HG03066 (cell line): Measurements from ENCODE around the gene POU2AF1.

Experiments
- ATAC-seq: cut with Tn5 transposase; IDR thresholded peaks from one replicate; pipeline ENCODE4 v1.9.1; 2021; ENCODE audit warnings: low read depth; ENCODE audit not compliant: unreplicated experiment

The POU2AF1 gene, protein sequence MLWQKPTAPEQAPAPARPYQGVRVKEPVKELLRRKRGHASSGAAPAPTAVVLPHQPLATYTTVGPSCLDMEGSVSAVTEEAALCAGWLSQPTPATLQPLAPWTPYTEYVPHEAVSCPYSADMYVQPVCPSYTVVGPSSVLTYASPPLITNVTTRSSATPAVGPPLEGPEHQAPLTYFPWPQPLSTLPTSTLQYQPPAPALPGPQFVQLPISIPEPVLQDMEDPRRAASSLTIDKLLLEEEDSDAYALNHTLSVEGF

GRCh38 chr11:111378861-111379601 lies at the start of gene POU2AF1:
Gene POU2AF1 (minus strand): TSS chr11:111379275. CDS start chr11:111379177, 98 bp downstream.
- peak; percentile 68 for ATAC-seq

DNA sequence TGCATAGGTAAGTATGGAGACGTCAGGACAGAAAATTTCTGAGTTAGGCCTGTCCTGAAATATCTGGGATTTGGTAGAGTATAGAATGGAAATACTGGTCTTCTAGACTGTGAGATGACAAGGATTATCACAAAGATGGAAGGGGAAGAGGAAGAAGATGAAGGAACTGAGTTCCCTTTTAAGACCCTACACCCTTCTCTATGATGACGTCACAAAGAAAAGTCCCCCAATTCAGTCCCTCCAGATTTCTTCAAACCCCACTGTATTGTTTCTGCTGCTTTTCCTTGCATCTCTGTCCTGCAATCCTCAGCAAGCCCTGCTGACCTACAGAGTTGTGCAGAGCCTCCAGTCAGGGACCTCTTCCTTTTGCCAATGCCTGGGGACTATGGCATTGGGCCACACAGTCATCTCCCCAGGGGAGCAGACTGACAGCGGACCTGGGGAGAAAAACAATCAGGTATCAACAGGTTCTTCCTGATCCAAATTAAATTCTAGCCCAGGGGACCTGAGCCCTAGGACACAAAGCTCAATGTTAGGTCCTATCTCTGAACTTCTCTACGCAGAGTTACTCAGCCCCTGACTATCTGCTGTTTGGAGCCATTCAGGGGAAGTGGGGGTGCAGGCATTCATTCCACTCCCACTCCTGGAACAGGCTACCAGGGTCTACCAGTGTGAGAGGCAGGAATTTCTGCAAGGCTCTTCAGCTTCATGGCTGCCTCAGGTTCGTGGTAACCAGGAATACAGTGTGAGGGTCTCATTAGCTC lies 49.2 kb upstream of the POU2AF1 start:
- no peak for ATAC-seq

DNA sequence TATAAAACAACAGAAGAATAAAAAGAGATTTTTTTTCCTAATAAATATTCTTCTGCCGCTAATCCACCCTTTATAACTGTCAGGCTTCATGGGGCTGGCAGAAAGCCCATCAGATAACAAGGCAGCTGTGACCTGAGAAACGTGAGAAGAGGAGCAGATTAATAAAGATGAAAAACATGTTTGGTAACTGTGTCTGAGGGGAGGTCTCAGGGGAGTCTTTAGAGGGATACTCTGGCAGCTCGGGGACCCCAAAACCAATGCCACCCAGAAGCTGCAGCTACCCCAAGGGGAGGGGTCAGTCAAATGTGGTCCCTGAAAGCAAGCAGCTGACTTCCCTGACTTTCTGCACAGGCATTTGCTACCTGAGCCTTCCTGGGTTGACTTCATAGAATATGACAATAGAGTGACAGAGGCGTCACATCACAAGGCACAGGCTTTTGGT lies 48.4 kb upstream of the POU2AF1 start:
- no peak for ATAC-seq

DNA sequence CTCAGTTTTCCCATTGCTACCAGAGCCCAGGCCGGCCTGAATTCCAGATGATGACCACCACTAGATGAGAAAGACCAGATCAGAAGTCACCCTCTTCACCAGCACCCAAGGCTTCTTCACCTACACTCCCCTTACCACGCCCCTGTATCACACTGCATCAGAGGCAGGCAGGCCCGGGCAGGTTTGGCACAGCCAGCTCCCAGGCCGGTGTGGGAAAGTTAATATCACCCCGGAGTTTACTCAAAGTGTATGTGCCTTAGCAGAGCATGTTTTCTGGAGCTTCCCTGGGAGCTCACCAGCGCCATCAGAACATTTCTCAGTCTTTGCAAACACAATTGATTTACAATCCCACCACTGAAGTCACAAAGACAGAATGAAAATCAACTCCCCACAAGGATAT lies 47.5 kb upstream of the POU2AF1 start:
- ATAC-seq, result no peak

- ATAC-seq, result peak; percentile 7
Measured at GRCh38 chr11:111423250-111423615, 44.2 kb upstream of the POU2AF1 start.

- peak; percentile 78 for ATAC-seq
Measured at GRCh38 chr11:111422494-111423249, 43.6 kb upstream of the POU2AF1 start.

DNA sequence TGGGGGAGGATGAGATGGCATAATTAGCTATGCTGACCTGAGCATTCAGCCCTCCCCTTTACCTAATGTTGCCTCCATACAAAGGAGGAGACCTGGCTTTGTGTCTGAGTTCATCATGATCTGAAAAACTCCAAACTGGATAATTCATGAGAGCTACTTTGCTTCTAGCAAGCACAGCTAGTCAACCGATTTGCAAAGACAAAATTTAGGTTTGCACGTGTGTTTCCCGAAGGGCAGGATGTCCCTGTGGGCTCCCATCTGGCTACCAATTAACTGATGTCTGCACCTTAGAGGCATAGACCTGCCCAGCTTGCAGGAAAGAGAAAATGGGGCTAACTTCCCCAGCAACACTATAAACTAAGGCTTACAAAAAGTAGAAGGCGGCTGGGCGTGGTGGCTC lies 42.2 kb upstream of the POU2AF1 start:
- ATAC-seq, result no peak

- ATAC-seq, result no peak
Measured at GRCh38 chr11:111419641-111420327, 40.7 kb upstream of the POU2AF1 start.

- ATAC-seq, result no peak
Measured at GRCh38 chr11:111419181-111419580, 40.1 kb upstream of the POU2AF1 start.

GRCh38 chr11:111418436-111418787 lies 39.3 kb upstream of the POU2AF1 start:
- ATAC-seq, result no peak

DNA sequence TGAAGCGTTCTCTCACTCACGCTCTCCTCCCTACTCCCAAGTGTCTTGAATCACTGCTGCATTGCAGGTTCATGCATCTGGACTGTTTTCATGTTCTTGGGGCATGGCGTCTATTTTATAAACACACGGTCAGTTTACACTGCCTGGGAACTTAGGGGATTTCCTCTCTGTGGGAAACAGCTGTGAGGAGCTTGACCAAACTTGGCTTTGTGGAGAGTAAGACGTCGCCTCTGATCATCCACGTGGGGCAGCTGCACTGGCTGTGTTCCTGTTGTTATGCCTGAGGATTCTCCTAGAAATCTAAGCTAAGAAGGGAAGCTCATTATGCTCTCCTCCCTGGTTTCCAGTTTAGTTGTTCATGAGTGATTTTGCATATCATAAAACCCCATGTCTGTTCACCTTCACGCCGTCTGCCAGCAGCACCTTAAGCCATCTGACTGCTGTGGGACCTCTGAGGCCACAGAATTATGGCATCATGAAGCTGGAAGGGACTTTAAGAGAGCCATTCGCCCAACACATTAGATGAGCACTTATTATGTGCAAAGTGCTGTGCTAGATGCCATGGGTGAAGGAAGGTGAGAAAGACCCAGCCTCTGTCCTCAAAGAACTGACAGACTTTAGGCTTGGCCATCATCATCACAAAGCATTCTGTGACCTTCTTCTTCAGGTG lies 38.8 kb upstream of the POU2AF1 start:
- ATAC-seq, result peak; percentile 31

- ATAC-seq, result peak; percentile 60
Measured at GRCh38 chr11:111417011-111417765, 38.1 kb upstream of the POU2AF1 start.

- no peak for ATAC-seq
Measured at GRCh38 chr11:111416231-111416960, 37.3 kb upstream of the POU2AF1 start.

- ATAC-seq, result no peak
Measured at GRCh38 chr11:111414936-111415335, 35.9 kb upstream of the POU2AF1 start.

GRCh38 chr11:111414267-111414931 lies 35.3 kb upstream of the POU2AF1 start:
- ATAC-seq, result peak; percentile 31

GRCh38 chr11:111413849-111414248 lies 34.8 kb upstream of the POU2AF1 start:
- ATAC-seq, result no peak

- no peak for ATAC-seq
Measured at GRCh38 chr11:111412293-111412692, 33.2 kb upstream of the POU2AF1 start.

- ATAC-seq, result no peak
Measured at GRCh38 chr11:111411456-111411855, 32.4 kb upstream of the POU2AF1 start.
